ENCODE measurements around the gene CDH13.

DNA sequence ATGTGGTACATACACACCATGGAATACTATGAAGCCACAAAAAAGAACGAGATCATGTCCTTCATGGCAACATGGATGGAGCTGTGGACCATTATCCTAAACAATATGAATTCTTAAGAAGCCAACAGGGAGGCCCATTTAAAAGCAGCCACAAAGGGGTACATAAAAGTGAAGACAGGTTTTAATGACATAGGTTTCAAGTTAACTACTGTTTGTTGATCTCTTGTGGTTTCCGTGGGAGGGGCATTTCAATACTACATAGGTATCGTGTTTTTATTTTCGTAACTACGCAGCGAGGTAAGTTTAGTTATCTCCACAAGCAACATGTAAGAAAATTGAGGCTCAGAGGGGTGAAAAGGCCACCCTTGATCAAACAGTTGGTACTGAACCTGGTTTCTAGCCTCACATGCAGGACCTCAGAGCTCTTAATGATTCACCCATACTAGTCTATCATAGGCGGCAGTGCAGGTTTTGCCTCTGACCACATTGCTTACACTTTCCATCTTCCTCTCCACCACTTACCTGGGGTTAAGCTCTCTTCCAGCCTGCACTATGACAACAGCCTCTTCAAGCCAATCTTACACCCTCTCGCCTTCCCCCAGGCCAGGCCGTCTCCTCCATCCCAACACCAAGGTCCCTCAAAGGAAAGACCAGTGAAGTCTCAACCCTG lies 646.9 kb downstream of the CDH13 start:
- TF ChIP-seq, protein P1, sequence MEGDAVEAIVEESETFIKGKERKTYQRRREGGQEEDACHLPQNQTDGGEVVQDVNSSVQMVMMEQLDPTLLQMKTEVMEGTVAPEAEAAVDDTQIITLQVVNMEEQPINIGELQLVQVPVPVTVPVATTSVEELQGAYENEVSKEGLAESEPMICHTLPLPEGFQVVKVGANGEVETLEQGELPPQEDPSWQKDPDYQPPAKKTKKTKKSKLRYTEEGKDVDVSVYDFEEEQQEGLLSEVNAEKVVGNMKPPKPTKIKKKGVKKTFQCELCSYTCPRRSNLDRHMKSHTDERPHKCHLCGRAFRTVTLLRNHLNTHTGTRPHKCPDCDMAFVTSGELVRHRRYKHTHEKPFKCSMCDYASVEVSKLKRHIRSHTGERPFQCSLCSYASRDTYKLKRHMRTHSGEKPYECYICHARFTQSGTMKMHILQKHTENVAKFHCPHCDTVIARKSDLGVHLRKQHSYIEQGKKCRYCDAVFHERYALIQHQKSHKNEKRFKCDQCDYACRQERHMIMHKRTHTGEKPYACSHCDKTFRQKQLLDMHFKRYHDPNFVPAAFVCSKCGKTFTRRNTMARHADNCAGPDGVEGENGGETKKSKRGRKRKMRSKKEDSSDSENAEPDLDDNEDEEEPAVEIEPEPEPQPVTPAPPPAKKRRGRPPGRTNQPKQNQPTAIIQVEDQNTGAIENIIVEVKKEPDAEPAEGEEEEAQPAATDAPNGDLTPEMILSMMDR (IDR thresholded peaks at IDR 0.05 in 4 of 5, conservative IDR thresholded peaks at IDR 0.05 in 1 of 5) = no peak
- TF ChIP-seq POLR2A (IDR thresholded peaks at IDR 0.05) = no peak
